HG02798 (cell line): Measurements from ENCODE around the gene MAZ.
"Not testable (repeated sequence)": the region's sequence is repeated elsewhere in the genome, so short reads cannot be mapped to it uniquely, and the experiment has no call there.

Experiments used
- ATAC-seq: cut with Tn5 transposase; IDR thresholded peaks from one replicate; pipeline ENCODE4 v1.9.1; 2021; ENCODE audit warnings: mild to moderate bottlenecking; ENCODE audit not compliant: unreplicated experiment, poor library complexity

Gene MAZ

DNA sequence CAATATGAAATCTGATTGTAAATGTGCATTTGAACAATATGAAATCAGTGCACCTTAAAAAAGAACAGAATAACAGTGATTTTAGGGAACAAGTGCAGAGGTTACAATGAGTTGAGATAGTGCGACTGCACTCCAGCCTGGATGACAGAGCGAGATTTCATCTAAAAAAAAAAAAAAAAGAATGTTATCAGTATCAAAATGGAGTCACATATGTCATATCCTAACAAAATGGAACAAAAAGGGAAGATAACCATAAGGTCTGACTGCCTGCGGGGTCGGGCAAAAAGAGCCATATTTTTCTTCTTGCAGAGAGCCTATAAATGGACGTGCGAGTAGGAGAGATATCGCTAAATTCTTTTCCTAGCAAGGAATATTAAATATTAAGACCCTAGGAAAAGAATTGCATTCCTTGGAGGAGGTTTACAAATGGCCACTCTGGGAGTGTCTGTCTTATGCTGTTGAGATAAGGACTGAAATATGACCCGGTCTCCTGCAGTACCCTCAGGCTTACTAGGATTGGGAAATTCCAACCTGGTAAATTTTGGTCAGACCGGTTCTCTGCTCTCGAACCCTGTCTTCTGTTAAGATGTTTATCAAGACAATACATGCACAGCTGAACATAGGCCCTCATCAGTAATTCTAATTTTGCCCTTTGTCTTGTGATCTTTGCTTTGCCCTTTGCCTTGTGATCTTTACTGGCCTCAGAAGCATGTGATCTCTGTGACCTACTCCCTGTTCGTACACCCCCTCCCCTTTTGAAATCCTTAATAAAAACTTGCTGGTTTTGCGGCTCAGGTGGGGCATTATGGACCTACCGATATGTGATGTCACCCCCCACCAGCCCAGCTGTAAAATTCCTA is 23.0 kb upstream of the MAZ start:
- not testable (repeated sequence) for ATAC-seq

DNA sequence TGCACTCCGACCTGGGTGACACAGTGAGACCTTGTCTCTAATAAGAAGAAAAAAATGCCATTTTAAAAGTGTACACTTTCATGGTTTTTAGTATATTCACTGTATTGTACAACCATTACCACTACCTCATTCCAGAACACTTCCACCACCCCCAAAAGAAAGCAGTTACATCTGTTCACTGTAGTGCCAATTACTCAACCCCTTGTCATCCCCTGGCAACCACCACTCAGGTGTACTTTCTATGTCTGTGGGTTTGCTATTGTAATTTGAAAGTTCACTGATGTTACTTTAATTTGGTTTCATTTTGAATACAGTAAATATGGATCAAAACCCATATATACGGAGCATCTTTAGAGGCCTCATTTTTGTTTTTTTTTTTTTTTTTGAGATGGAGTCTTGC is 22.2 kb upstream of the MAZ start:
- no peak for ATAC-seq

DNA sequence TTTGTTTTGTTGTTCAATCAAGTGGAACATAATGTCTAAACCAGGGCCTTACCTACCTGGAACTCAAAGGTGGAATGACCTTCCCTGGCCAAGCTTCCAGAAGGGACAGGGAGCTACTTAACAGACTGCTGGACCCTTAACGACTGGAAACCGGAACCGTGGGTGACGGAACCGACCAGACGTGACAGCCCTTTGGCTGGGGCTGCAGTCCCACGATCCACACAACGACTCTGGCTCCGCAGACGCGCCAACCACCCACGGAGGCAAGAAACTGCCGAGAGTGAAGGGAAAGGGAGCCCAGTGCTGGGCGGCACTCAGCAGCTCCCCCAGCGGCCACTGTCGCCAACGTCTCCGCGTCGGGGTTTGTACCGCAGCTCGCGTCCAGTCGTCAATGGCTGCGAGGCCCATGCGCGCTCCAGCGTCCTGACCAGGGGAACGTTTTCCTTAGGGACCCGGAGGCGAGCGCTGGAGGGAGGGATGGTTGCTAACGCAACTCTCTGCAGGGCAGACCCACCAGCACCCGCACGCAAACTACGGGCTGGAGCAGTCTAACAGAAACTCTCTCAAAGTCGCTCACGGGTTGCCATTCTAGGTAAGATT is 21.3 kb upstream of the MAZ start:
- ATAC-seq = no peak

DNA sequence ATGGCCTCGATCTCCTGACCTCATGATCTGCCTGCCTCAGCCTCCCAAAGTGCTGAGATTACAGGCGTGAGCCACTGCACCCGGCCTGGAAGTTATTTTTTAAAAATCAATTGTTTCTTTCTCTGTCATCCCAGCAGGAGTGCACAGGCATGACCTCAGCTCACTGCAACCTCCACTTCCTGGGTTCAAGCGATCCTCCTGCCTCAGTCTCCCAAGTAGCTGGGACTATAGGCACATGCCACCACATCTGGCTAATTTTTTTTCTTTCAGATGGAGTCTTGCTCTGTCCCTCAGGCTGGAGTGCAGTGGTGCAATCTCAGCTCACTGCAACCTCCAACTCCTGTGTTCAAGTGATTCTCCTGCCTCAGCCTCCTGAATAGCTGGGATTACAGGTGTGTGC is 19.2 kb upstream of the MAZ start:
- not testable (repeated sequence) for ATAC-seq

DNA sequence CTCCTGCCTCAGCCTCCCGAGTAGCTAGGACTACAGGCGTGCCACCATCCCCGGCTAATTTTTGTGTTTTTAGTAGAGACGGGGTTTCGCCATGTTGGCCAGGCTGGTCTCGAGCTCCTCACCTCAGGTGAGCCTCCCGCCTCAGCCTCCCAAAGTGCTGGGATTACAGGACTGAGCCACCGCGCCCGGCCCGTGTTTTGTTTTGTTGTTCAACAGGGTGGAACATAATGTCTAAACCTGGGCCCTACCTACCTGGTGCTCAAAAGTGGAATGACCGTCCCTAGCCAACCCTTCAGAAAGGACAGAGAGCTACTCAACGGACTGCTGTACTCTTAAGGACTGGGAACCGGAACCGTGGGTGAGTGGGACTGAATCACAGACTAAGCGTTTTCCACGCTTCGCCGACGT is 16.6 kb upstream of the MAZ start:
- no peak for ATAC-seq

DNA sequence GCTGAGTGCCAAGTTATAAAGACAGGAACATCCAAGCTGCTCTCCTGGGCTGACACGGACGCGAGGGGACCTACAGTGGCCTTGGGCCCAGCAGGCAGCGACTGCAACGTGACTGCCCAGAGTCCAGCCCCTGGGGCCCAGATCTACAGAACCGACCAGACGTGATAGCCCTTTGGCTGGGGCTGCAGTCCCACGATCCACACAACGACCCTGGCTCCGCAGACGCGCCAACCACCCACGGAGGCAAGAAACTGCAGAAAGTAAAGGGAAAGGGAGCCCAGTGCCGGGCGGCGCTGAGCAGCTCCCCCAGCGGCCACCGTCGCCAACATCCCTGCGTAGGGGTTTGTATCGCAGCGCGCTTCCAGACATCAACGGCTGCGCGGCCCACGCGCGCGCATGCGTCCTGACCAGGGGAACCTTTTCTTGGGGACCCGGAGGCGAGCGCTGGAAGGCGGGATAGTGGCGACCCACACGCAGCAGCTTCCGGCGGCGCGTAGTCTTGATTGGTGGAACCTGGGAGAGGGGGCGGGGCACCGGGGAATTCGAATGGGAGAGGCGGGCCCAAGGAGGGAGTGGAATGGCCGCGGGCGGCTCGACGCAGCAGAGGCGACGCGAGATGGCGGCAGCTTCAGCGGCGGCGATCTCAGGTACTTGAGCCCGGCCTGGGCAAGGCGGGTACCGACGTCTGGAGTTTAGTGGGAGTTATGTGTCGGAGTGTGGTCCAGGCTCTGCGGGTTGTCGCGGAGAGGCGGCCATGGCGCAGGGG is 16.0 kb upstream of the MAZ start, which contains the start of gene KIF22:
Gene KIF22 (plus strand): TSS at position 569 of the 766 bp plus-strand sequence. CDS start 9 bp downstream, at position 578.
- ATAC-seq = peak; percentile 96

DNA sequence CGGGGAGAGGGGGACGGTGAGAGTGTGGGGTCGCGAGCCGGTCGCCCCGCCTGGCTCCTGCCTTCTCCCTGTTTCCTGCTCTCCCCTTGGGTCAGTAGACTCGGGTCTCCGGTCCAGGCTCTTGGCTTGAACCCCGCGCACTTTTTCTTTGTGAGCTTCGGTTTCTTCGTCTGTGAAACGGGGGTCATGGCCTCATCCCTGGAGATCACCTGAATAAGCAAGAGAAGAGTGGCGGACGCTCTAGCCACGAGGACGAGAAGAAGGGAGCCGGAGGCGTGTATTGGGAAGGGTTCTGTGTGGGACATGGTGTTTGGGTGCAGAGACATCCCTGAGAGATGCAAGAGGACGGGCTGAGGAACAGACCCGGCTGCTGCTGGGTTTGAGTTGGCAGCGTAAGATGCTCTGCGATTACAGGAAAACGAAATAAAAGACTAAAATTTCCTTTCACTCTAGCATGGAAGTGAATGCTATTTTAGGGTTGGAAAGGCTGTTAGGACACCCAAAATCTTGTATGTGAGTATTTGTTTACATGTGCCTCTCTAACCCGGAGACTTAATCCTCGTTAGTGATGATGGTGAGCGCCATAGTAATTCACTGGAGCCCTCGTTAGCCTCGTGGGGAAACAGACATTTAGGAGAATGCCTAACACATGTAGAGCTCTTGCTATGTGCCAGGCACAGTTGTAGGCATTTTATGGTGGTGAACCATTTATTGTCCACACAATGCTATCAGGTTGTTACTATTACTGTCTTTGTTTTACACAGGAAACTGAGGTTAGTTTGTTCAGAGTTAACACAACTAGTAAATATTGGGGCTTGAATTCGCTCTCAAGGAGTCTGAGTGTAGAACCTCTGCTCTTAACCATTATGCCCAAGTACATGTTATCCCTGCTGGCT is 15.1 kb upstream of the MAZ start:
- no peak for ATAC-seq

DNA sequence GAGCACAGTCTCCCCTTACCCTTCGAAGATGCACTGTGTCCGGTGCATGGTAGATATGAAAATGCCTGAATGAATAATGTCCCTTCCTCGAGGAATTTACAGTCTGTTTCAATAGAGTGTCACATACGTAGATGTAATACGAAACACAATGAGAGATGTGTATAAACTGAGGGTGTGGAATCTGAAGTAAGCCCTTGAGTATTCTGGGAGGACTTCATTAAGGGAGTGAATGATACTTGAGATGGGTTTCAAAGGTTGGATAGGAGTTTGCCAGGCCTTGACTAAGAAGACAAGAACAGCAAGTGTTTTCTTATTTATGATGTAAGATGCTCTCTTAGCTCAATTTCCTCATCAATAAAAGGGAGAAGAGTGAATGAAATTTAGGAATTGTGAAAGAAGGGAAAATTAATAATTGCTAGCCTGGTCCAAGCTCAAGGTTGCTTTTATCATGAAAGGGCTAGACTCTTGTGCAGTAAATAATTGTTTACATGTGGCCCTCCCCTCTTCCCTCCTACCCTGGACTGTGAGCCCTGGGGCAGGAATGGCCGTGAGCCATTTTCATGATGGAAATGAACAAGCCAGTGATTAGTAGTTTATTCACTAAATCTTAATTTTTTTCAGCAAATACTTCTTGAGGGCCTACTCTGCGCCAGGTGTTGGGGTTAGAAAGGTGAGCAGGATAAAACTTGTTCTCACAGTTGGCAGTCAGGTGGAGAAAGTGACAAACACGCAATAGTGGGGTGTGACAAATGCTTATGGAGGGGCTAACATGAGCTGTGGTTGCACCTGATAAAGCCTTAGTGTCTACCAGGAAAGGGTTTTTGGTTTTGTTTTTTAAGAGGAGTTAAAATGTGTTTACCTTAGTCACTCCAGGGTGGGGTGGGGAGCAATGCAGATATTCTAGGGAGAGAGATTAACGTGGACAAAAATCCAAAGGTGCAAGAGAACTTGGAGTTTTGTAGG is 14.2 kb upstream of the MAZ start:
- ATAC-seq = no peak

DNA sequence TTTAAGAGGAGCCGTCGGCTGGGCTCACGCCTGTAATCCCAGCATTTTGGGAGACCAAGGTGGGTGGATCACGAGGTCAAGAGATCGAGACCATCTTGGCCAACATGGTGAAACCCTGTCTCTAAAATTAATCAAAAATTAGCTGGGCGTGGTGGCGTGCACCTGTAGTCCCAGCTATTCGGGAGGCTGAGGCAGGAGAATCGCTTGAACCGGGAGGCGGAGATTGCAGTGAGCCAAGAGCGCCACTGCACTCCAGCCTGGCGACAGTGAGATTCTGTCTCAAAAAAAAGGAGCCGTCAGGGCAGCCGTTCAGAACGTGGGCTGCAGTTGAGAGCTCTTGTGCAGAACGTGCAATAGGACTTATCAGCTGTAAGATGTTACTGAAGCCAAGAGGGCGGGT is 13.2 kb upstream of the MAZ start:
- ATAC-seq = not testable (repeated sequence)

DNA sequence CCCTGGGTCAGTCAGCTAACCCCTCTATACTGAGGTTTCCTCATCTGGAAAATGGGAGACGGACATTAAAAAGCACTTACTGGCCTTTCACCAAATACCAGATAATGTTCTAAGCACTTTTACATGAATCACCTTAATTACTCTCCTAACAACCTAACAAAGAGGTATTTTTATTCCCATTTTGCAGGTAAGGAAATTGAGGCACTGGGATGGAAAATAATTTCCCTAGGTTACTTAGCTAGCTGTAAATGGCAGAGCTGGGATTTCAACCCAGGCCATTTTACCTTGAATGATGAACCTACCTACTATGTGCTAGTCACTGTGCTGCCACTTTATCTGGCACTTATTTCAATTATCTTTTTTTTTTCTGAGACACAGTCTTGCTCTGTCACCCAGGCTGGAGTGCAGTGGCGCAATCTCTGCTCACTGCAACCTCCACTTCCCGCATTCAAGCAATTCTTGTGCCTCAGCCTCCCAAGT is 12.1 kb upstream of the MAZ start:
- no peak for ATAC-seq

DNA sequence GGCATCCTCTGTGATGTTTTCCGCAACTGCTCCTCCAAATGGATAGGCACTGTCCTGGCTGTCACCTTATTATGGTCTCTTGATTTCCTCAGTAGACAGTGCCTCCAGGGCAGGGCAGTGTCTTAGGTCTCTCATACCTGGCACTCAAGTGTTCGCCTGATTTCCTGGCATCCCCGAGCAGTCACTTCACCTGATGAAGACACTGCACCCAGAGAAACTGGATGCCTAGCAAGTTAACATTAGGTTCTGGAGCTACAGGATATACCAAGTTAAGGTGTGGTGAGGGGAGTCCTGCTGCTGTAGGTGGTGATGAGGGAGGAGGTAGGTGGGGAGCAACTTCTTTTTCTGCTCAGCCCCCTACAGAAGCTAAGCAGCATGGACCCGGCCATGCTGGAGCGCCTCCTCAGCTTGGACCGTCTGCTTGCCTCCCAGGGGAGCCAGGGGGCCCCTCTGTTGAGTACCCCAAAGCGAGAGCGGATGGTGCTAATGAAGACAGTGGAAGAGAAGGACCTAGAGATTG is 3.9 kb upstream of the MAZ start:
- no peak for ATAC-seq

DNA sequence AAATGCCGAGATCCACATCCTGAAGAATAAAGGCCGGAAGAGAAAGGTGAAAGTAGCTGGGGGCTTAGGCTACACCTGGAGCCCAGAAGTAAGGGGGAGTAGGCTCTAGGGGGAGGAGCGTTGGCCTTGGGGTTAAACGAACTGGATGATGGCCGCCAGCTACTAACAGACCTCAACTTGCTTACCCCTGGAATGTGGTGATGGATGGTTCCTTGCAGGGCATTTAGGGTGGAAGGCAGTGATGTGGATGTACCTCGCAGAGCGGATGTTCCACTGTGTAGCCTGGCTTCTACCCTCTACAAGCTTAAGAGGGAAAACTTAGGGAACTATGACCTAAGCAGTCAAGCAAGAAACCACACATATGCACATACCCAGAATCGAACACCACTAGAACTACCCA is 2.3 kb upstream of the MAZ start:
- no peak for ATAC-seq

DNA sequence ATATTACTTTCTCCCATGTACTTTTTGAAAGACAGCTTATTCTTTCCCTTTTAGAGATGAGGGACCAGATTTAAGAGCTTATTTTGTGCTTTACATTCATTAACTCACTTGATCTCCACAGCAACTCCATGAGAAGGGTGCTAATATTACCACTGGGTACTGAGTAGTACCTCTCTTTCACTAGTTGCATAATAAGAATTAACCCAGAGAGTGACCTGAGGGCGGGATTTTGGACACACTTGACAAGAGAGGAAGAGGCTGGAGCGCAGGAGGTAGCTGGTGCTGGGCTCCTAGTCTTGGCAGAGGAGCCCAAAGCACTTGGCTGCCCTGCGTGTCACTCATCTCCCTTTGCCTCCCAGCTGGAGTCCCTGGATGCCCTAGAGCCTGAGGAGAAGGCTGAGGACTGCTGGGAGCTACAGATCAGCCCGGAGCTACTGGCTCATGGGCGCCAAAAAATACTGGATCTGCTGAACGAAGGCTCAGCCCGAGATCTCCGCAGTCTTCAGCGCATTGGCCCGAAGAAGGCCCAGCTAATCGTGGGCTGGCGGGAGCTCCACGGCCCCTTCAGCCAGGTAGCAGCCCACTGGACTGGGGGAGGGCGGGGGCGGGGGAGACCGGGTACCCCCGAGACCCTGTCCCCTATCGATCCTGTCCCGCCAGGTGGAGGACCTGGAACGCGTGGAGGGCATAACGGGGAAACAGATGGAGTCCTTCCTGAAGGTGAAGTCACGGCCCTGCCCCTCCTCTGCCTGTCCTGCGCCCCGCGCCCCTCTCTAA is 1.7 kb upstream of the MAZ start:
- ATAC-seq = no peak

DNA sequence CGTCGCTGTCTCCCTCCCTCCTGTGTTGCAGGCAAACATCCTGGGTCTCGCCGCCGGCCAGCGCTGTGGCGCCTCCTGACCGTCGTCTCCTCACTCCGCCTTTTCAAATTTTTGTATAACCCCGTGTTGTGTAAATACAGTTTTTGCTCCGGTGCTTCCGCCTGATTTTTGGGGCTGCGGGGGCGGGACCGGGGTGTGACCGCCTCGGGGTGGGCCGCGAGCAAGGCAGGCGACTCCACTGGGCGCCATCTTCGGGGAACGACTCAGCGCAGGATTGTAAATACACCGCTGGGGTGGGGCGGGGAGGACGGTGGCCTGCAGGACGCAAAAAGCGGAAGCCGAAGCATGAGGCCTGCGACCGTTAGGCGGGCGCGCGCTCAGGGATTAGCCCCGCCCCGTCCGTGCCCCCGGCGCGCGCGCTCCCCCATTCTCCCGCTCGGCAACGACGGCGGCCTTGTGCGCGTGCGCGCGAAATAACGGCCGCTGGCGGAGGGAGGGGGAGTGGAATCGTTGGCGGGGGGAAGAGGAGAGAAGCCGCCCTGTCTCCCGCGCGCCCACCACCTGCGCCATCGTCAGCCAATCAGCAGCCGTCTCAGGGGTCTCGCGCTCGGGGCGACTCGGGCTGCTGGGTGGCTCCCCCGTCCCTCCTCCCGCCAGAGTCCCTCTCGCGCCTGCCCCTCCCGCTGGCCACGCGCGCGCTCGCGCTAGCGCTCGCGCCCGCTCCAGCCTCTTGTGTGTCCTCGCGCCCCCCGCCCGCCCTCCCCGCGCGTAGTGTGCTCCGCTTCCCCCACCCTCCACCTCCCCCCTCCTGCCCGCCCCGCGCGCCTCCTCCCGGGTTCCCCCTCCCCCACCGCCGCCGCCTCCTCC is 864 bp upstream of the MAZ start:
- ATAC-seq = peak; percentile 69

DNA sequence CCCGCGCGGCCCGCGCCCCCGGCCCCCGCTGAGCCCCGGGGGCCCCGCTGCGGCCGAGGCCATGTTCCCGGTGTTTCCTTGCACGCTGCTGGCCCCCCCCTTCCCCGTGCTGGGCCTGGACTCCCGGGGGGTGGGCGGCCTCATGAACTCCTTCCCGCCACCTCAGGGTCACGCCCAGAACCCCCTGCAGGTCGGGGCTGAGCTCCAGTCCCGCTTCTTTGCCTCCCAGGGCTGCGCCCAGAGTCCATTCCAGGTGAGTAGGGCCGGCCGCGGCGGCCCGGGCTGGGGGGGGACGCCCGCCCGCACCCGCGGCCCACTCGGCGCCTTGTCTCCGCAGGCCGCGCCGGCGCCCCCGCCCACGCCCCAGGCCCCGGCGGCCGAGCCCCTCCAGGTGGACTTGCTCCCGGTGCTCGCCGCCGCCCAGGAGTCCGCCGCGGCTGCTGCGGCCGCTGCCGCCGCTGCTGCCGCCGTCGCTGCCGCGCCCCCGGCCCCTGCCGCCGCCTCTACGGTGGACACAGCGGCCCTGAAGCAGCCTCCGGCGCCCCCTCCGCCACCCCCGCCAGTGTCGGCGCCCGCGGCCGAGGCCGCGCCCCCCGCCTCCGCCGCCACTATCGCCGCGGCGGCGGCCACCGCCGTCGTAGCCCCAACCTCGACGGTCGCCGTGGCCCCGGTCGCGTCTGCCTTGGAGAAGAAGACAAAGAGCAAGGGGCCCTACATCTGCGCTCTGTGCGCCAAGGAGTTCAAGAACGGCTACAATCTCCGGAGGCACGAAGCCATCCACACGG is 504 bp downstream of the MAZ start:
- no peak for ATAC-seq
